ENCODE results near the gene EHBP1.
"Not testable (repeated sequence)": the region's sequence is repeated elsewhere in the genome, so short reads cannot be mapped to it uniquely, and the experiment has no call there.

Gene EHBP1

DNA sequence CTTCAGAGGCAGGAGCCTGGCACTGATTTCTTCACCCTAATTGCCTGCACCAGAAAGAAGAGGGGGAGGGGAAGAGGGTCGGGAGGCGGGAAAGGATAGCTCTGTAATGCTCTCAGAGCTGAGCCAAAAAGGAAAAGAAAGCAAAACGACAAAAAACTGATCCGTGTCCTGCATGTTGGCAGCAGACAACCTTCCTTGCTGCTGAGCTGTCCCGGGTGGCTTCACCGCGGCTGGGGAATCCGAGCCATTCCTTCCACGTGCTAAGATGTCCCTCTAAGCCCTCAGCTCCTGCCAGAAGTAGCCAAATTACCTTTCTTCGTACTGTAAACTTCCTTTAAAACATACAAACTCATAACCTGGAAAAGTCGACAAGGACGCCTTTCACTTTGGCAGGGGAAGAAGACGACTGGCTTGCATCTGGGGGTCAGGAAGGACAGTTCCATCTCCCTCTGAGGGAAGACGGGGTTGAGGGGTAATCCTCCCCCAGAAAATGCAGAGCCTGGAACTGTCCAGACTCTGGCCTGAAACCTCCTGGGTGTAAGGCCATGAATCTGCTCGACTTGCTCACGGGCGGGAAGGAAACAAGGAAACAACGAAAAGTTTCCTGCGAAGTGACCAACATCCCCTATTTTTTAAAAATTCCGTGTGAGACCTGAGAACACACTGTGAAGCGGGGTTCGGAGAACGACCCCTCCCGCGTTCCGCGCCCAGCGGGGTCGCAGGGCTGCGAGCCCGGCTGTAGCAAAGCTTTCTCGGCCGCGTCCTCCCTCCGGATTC lies 352.8 kb downstream of the EHBP1 start:
- TF ChIP-seq POLR2A (IDR thresholded peaks at IDR 0.05; ENCODE audit: low read depth, low read length) = no peak
- DNase-seq (ENCODE audit: insufficient read length, low spot score) = no peak
- FAIRE-seq = no peak

DNA sequence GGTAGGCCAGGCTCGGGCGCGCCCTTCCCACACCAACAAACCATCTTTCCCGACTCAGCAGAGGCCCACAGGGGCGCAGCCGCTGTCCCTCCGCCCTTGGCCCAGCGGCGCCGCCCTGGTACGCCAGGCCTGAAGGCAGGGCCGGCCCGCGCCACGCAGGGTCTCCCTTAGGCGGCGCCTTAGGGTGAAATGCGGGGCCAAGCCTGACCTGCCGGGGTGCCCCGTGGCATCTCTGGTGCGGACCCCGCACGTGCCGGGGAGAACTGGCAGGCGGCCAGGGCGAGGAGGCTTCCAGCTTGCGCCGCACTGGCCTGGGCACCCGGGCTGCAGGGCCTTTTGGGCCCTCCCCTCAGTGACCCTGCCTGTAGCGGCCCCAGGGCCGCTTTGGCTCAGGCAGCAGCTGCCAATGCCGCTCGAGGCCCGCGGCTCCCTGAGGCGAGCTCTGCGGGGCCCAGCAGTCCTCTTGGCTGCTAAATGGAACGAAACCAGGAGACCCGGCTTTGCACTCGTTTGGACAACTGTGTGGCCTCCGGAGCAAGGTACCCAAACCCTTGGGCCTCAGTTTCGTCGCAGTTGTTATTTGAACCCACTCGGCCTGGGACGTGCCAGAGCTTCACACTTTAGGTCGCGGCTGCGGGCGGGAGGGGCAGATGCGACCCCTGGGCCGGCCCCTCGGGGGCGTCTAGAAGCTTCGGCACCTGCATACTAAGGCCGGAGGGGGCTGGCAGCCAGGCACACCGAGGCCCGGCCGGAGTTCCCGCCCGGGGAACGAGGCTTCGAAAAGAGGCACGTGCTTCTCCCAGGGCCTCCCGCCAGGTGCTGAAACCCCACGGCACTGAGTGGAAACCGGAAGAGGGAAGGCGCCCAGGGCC lies 353.6 kb downstream of the EHBP1 start:
- no peak for TF ChIP-seq POLR2A (IDR thresholded peaks at IDR 0.05; ENCODE audit: low read depth, low read length)
- no peak for FAIRE-seq
- no peak for DNase-seq (ENCODE audit: insufficient read length, low spot score)

DNA sequence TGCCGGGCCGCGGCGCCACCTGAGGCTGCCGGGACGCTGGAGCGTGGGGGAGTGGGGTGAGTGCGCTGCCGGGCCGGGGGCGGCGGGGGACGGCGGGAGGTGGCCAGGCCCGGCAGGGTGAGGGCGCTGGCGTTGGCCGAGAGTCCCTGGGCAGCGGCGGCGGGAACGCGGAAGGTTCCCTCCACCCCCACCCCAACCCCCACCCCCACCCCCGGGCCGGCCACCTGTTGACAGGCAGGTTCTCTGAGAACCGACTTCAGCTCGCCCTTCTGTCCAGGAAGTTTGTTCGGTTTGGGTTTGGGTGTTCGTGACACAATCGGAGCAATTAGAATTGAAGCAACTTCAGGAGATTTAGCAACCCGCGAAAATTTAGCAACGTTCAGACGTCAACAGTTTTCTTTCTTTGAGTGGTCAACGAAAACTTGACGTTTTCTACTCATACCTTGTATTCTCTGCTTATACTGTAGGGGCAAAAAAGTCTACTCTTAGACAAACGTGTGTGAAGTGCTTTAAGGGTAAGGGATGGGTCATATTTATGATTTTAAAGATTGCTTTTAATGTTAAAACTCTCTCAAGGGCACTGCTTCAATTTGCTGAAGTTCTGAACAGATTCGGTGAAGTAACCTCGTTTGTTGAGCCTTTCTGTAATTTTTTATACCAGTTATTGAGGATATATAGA lies 354.4 kb downstream of the EHBP1 start:
- TF ChIP-seq POLR2A (IDR thresholded peaks at IDR 0.05; ENCODE audit: low read depth, low read length) = no peak
- DNase-seq (ENCODE audit: insufficient read length, low spot score) = no peak
- no peak for FAIRE-seq

DNA sequence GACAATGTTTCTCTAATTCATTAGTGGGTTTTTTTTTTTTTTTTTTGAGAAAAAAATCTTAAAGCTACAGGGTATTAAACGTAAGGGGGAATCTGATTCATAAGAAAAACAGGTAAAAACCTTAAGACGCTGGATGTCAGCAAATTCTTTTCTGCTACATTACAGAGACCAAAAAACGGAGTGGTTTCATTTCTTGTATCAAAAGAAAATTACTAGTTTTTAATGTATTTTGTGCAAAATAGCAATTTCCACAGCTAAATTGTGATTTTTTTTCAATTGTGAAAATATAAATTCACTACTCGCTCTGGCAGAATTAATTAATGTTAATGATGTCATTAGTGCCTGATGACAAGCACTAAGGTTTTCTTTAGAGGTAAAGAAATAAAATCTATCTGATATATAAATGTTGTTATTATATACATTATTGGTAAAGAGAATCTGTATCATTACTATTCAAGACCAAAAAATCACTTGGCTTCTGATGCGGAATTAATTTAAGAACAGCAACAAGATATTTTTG lies 355.0 kb downstream of the EHBP1 start:
- no peak for DNase-seq (ENCODE audit: insufficient read length, low spot score)
- no peak for TF ChIP-seq POLR2A (IDR thresholded peaks at IDR 0.05; ENCODE audit: low read depth, low read length)
- no peak for FAIRE-seq

DNA sequence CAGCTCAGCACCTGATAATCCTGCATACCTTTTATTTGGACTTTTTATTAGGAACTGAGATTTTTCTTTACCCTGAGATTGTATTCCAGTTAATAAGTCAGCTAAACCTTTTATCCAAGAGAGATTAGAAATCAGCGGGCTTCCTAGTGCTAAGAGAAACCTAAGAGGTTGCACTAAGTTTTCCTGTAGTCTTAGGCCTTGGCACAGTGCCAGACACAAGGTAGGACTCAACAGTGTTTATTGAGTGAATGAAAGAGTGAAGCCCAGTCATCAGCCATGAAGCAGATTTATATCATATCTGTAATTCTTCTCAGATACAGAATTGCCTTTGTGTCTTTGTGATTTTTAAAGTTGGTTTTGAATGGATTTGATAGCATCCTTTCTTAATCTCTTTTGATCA lies 358.7 kb downstream of the EHBP1 start:
- TF ChIP-seq POLR2A (IDR thresholded peaks at IDR 0.05; ENCODE audit: low read depth, low read length) = no peak
- FAIRE-seq = no peak
- DNase-seq (ENCODE audit: insufficient read length, low spot score) = no peak

DNA sequence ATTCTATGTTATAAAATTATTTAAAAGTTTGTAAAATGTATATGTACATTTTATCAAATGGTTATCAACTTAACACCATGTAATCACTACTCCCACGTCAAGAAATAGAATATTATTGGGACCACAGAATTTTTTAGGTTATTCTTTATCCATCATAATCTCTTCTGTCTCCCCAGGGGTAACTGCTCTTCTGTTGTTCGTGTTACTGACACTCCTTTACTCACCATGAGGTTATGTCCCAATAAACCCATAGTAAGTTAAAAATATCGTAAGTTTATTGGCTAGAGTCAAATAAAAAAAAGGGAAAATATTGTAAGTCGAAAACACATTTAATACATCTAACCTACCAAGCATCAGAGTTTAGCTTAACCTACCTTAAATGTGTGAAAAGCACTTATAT lies 359.1 kb downstream of the EHBP1 start:
- DNase-seq (ENCODE audit: insufficient read length, low spot score) (no peak), FAIRE-seq (no peak)
- TF ChIP-seq POLR2A (IDR thresholded peaks at IDR 0.05; ENCODE audit: low read depth, low read length) = no peak

DNA sequence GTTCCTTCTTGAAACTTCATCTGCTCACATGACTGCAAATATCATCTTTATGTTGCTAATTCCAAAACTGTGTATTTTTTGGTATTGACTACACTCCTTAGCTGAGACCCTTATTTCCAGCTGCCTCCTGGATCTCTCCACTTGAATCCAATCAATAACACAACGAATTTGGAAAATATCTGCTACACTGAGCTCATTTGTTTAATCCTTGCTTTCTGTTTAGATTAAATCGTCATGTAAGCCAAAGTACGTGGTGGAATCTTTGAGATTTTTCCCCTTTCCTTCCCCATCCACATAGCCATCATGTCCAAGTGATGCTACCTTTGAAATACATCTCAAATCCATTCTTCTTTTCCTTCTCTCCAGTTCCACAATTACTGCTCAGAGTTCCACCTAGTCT lies 360.8 kb downstream of the EHBP1 start:
- no peak for TF ChIP-seq POLR2A (IDR thresholded peaks at IDR 0.05; ENCODE audit: low read depth, low read length)
- FAIRE-seq = no peak
- DNase-seq (ENCODE audit: insufficient read length, low spot score) = no peak

DNA sequence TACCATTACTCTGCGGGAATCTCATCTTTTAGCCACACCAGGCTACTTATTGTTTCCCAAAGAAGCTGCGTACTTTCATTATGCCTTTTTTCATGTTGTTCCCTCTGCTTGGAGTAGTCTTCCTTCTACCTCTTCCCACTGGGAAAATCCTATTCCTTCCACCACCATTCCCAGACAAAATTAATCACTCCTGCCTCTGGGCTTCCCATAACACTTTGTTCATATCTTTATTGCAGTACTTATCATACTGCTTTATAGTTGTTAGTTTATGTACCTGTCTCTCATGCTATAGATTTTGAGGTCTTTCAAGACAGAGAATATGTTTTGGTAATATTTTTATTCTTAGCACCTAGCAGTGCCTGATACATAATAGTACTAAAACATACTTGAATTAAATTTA lies 361.3 kb downstream of the EHBP1 start:
- DNase-seq (ENCODE audit: insufficient read length, low spot score) (no peak), FAIRE-seq (no peak)
- no peak for TF ChIP-seq POLR2A (IDR thresholded peaks at IDR 0.05; ENCODE audit: low read depth, low read length)

DNA sequence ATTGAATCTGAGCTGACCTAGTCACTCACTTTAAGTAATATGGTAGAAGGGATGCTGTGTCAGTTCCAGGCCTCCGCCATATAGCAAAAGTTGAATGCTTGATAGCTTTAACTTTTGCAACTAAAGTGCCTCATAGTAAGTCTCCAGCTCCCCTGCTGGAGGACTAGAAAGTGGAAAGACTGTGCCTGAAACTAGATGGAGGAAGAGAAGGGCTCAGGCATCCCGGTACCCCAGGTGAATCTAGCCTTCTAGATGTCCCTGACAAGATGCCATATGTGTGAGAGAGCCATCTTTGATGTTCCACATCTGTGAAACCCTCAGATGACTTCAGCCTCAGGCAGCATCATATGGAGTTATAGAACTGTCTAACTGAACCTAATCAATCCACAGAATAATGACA lies 366.2 kb downstream of the EHBP1 start:
- FAIRE-seq = no peak
- no peak for TF ChIP-seq POLR2A (IDR thresholded peaks at IDR 0.05; ENCODE audit: low read depth, low read length)

DNA sequence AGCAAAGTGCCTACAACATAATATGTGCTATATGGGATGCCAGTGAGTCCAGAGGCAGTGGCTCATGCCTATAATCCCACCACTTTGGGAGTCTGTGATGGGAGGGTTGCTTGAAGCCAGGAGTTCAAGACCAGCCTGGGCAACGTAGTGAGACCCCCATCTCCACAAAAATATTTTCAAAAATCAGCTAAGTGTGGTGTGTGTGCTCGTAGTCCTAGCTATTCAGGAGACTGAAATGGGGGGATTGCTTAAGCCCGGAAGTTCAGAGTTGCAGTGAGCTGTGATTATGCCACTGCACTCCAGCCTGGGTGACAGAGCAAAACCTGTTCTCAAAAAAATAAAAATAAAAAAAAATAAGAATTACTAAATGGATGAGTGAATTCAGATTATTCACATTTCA lies 368.5 kb downstream of the EHBP1 start:
- no peak for TF ChIP-seq POLR2A (IDR thresholded peaks at IDR 0.05; ENCODE audit: low read depth, low read length)
- FAIRE-seq = no peak
- no peak for DNase-seq (ENCODE audit: insufficient read length, low spot score)

More for the DNA sequence above, 366.2 kb downstream of the EHBP1 start:
- no peak for DNase-seq (ENCODE audit: insufficient read length, low spot score)

DNA sequence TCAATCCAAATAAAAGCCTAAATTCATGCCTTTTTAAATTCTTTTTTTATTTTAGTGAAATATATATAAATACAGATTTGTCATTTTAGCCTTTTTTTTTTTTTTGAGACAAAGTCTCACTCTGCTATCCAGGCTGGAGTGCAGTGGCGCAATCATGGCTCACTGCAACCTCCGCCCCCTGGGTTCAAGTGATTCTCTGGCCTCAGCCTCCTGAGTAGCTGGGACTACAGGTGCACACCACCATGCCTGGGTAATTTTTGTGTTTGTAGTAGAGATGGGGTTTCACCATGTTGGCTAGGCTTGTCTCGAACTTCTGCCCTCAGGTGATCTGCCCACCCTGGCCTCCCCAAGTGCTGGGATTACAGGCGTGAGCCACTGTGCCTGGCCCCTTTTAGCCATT lies 368.9 kb downstream of the EHBP1 start:
- not testable (repeated sequence) for FAIRE-seq; DNase-seq (ENCODE audit: insufficient read length, low spot score)

DNA sequence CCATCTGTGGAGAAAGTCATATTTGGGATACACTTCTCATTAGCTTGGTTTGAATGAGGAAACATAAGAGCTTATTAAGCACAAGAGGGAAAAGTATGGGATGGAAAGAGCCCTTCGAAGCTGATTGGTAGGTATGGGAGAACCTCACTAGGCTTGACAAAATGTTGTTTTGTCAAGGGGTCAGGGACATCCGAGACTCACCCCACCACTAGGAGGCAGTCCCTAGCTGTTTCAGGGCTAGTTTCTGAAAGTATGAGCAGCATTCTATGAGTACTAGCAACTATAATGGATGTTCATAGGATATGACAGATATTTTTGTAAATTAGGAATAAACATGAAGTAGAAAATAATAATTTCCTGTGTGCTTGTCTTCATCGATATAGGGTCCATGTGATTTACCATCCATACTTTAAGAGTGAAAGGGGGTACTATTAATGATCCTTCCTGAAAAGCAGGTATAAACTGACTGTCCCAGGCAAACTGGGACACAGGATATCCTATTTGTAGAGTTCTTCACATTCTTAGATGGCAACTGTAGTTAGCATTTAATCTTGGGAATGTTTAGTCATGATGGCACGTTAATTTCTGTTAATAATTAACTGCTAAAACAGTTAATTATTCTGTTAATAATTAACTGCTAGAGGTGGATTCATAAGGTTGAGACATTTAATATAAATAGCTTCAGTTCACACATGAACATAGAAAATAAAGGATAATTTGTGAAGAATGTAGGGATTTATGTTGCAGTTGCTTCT lies 373.5 kb downstream of the EHBP1 start:
- no peak for TF ChIP-seq POLR2A (IDR thresholded peaks at IDR 0.05; ENCODE audit: low read depth, low read length)
- FAIRE-seq (peak; percentile 79), DNase-seq (ENCODE audit: insufficient read length, low spot score) (no peak)

DNA sequence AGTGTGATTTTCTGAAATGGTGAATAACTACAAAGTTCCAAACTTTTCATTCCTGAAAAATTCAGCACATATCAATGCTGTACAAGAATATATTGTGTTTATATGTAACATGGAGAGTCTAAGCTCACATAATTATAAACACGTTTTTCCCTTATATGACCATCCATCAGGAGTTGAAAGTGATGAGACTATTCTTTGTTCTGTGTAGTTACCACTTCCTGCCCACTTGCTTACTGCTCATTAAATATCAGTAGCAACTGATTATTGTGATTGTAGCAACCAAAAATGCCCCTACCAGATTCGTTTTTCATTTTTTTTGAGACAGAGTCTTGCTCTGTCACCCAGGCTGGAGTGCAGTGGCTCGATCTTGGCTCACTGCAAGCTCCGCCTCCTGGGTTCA lies 375.9 kb downstream of the EHBP1 start:
- FAIRE-seq (no peak), DNase-seq (ENCODE audit: insufficient read length, low spot score) (no peak)
- TF ChIP-seq POLR2A (IDR thresholded peaks at IDR 0.05; ENCODE audit: low read depth, low read length) = no peak

All from H54 (cell line).